Measurements from ENCODE around the gene TACR1. TPM values are rescaled to one million over a fixed set of nuclear protein-coding genes. Genes with fewer than 3 reads are reported as not detected.
"Not testable (repeated sequence)": the region's sequence is repeated elsewhere in the genome, so short reads cannot be mapped to it uniquely, and the experiment has no call there.

TACR1 gene
- total RNA-seq, 2 donors from 2014 or later: 2.7 to 4.2 TPM

DNA sequence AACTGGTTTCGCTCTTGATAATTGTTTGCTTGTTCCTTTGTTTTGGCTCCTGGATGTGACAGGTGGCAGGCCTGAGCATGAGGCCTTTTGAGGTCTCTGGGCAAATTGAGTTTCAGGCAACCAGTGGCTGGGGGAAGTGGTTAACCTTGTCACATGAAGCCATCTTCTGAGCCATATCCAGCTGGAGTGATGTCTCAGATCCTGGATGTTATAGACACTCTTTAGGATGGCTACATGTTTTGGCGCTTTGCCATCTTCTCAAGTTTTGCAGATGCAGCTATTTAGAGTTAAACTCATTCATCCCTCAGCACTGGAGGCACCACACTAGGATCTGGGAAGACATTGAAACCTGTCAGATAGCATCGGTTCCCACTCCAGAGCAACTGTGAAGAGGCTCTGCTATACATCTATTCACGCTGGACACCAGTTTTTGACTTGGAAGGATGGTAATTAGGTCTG is 25.3 kb upstream of the TACR1 start:
- 56% methylated on average over 4 of the region's 4 CpGs for WGBS
- Histone ChIP-seq H3K9me3 (no peaks in the 10 kb centered on the region), H3K27me3 (replicated peaks; ENCODE audit: insufficient read depth) (no peaks in the 10 kb centered on the region), H3K27ac (no peak overlapping the region), H3K36me3 (no peaks in the 10 kb centered on the region), H3K4me1 (replicated peaks) (no peaks in the 10 kb centered on the region), H3K4me3 (no peak overlapping the region)
- intact Hi-C loops (cut with DNase I): no loop called here
- no peak for DNase-seq (ENCODE audit: low spot score)
- no peak for TF ChIP-seq POLR2AphosphoS5 (IDR thresholded peaks at IDR 0.05)

GRCh38 chr2:75222527-75222926 is 23.2 kb upstream of the TACR1 start:
- intact Hi-C loops (cut with DNase I): no loop called here
- Histone ChIP-seq H3K4me1 (replicated peaks) (no peaks in the 10 kb centered on the region), H3K9me3 (no peaks in the 10 kb centered on the region), H3K27ac (no peak overlapping the region), H3K36me3 (no peaks in the 10 kb centered on the region), H3K27me3 (replicated peaks; ENCODE audit: insufficient read depth) (no peaks in the 10 kb centered on the region), H3K4me3 (no peak overlapping the region)
- DNase-seq (ENCODE audit: low spot score): no peak
- TF ChIP-seq POLR2A (IDR thresholded peaks at IDR 0.05): no peak
- TF ChIP-seq POLR2AphosphoS5 (IDR thresholded peaks at IDR 0.05): no peak
- no peak for TF ChIP-seq CTCF (IDR thresholded peaks at IDR 0.05)
- 72% methylated on average over 4 of the region's 4 CpGs for WGBS

DNA sequence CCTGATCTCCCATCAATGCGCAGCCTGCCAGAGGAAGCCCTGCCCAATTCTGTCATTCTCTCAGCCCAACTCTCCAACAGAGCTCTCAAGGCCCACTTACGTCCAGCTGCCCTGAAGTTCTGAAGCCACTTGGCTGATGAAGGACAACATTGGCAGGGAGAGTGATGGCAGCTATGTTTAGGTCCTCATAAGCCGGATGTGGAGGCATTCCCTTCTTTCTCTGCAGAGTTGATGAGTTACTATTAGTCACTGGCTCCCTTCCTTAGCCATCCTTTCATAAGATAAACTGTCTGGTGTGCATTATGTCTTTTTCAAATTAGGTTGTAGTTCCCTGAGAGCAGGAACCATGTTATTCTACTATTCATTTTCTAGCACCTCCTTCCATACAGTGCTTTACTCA is 22.5 kb upstream of the TACR1 start:
- DNase-seq (ENCODE audit: low spot score): no peak
- no peaks in the 10 kb centered on the region for H3K9me3 ChIP-seq
- WGBS: 94% methylated on average over 3 of the region's 3 CpGs
- intact Hi-C loops (cut with DNase I): no loop called here
- no peaks in the 10 kb centered on the region for H3K4me1 ChIP-seq (replicated peaks)
- H3K36me3 ChIP-seq: no peaks in the 10 kb centered on the region
- no peak for TF ChIP-seq POLR2AphosphoS5 (IDR thresholded peaks at IDR 0.05)
- no peak for TF ChIP-seq CTCF (IDR thresholded peaks at IDR 0.05)
- TF ChIP-seq POLR2A (IDR thresholded peaks at IDR 0.05): no peak
- no peaks in the 10 kb centered on the region for H3K27me3 ChIP-seq (replicated peaks; ENCODE audit: insufficient read depth)
- no peak overlapping the region for H3K27ac ChIP-seq
- no peak overlapping the region for H3K4me3 ChIP-seq

GRCh38 chr2:75219213-75219612 is 19.9 kb upstream of the TACR1 start:
- H3K36me3 ChIP-seq; H3K27me3 ChIP-seq (replicated peaks; ENCODE audit: insufficient read depth); H3K4me1 ChIP-seq (replicated peaks); DNase-seq (ENCODE audit: low spot score); H3K9me3 ChIP-seq; H3K4me3 ChIP-seq; intact Hi-C loops (cut with DNase I); H3K27ac ChIP-seq: not testable (repeated sequence)
- WGBS: 82% methylated on average over 4 of the region's 4 CpGs

DNA sequence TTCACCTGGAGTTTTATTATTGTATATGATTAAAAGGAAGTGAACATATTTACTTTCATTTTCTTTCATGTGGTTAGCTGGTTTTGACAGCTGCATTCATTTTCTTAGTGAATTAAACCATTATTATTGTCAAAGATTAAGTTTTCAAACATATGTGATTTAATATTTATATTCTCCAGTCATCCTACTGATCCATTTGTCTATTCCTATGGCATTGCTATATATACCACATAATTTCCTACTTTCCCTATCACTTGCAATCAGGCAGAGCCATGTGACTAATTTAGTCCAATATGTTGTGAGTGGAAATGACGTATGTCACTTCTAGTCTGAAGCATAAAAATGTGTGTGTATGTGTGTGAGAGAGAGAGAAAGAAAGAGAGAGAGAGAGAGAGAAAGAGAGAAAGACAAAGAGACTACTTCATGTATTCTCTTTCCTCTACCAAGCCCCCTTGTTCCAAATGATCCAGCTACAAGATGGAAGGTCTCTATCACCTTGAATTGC is 12.0 kb upstream of the TACR1 start:
- Histone ChIP-seq H3K36me3 (no peaks in the 10 kb centered on the region), H3K27me3 (replicated peaks; ENCODE audit: insufficient read depth) (peaks cover 3% of the 10 kb centered on the region), H3K4me3 (no peak overlapping the region), H3K9me3 (no peaks in the 10 kb centered on the region), H3K27ac (no peak overlapping the region), H3K4me1 (replicated peaks) (no peaks in the 10 kb centered on the region)
- intact Hi-C loops (cut with DNase I): no loop called here
- no peak for TF ChIP-seq POLR2AphosphoS5 (IDR thresholded peaks at IDR 0.05)
- TF ChIP-seq POLR2A (IDR thresholded peaks at IDR 0.05): no peak
- no peak for TF ChIP-seq CTCF (IDR thresholded peaks at IDR 0.05)
- DNase-seq (ENCODE audit: low spot score): no peak
- 92% methylated on average over 1 of the region's 1 CpG for WGBS

- Histone ChIP-seq H3K36me3 (no peaks in the 10 kb centered on the region), H3K9me3 (no peaks in the 10 kb centered on the region), H3K27me3 (replicated peaks; ENCODE audit: insufficient read depth) (peaks cover 3% of the 10 kb centered on the region), H3K4me1 (replicated peaks) (no peaks in the 10 kb centered on the region), H3K4me3 (no peak overlapping the region), H3K27ac (no peak overlapping the region)
- no peak for DNase-seq (ENCODE audit: low spot score)
- 94% methylated on average over 3 of the region's 3 CpGs for WGBS
- TF ChIP-seq POLR2AphosphoS5 (IDR thresholded peaks at IDR 0.05) (no peak), POLR2A (IDR thresholded peaks at IDR 0.05) (no peak), CTCF (IDR thresholded peaks at IDR 0.05) (no peak)
- intact Hi-C loops (cut with DNase I): no loop called here
Measured at GRCh38 chr2:75210409-75210808, 11.1 kb upstream of the TACR1 start.
